LoVo (cell line): Measurements from ENCODE around the gene LRRC32.

Experiments used
- DNase-seq: peaks from one replicate; pipeline ENCODE4 v3.0.0-alpha.2; 2016; ENCODE audit warnings: low spot score

The LRRC32 gene

DNA sequence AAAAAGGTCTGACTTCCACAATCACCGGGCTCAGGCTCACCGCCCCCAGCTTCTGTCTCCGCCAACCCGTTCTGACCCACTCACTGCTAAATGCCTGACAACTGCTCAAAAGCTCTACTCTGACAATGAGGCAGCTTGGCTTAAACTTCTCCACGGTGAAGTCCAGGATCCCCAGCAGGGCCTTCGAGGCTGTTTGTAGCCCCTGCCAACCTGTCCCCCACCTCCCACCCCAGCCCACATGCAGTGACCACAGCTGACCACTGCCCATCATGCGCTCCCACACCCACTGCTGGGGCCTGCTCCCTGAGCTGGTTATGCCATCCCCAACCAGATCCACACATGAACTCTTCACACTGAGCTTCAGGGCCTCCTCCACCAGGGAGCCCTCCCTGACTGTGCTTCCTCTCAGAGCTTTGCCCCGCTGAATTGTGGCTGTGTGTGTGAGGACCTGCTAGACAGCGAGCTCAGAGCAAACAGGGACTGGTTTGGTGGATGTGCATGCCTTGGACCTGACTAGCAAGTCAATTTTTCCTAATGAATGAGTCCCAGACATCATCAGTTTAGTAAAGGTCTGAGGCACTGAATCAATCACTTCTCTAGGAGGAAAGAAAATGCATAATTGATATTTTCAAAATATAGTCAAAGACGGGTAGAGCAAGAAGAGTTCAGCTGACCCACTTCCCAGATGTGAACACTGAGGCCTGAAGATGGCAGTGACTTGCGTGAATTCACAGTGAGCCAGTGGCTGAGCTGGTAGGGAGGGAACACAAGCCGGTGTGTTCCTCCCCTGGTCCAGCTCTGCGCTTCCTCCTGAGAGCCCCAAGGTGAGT lies 7.7 kb downstream of the LRRC32 start:
- no peak for DNase-seq

- no peak for DNase-seq
Measured at GRCh38 chr11:76661834-76662434, 8.6 kb downstream of the LRRC32 start.

GRCh38 chr11:76661306-76661751 lies 9.2 kb downstream of the LRRC32 start:
- DNase-seq: no peak

GRCh38 chr11:76660533-76661305 lies 9.8 kb downstream of the LRRC32 start:
- DNase-seq: no peak

DNA sequence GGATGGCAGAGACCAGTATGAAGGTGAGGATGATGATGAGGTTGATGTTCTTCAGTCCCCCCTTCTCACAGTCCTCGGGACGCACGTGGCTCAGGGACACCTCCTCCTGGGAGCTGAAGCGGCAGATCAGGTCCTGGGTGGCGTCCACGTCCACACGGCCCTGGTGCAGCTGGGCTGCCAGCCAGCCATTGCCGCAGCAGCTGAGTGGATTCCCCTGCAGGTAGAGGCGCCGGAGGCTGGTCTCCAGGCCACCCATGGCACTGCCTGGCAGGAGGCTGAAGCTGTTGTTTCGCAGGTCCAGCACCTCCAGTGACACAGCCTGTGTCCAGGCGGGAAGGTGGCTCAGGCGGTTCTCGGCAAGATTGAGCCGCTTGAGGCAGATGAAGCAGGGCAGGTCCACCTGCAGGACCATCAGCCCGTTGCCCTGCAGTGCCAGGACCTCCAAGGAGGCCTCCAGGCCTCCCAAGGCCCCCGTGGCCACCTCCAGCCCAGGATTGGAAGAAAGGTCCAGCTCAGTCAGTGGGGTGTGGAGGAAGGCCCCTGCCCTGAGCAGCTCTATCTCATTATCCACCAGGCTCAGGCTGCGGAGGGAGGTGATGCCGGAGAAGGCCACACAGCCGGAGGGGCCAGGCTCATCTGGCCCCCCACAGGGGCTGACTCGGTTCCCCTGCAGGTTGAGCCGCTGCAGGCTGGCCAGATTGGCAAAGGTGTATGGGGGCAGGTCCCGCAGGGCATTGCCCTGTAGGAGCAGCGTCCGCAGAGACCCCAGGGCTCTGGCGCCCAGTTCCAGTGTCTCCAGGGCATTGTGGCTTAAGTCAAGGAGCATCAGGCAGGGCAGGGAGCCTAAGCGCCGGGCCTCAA lies 10.6 kb downstream of the LRRC32 start:
- DNase-seq: no peak

- DNase-seq: no peak
Measured at GRCh38 chr11:76658651-76659650, 11.6 kb downstream of the LRRC32 start.

GRCh38 chr11:76658231-76658630 lies 12.3 kb downstream of the LRRC32 start:
- DNase-seq: no peak

- DNase-seq: no peak
Measured at GRCh38 chr11:76657187-76658170, 13.1 kb downstream of the LRRC32 start.

DNA sequence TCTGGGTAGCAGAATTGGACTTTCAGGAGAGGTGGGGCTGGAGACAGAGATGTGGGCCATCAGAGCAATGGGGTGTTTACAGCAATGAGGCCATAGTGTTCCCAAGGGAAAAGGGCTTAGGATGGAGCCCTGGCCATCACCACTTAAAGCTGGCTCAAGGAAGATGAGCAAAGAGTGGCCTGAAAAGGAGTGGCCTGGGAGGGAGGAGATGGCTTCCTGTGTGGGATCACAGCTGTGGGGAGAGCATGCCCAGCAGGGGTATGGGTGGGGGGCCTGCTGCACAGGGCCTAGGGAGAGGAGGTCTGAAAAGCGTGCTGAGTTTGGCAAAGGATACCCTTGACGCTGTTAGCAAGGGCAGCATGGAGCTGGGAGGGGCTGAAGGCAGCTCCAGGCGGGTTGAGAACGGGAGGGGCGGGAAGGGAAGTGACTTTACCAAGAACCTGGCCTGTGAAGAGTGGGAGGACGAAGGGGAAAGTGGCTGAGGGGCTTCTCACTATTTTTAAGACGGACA lies 13.9 kb downstream of the LRRC32 start:
- DNase-seq: no peak

GRCh38 chr11:76656050-76656531 lies 14.5 kb downstream of the LRRC32 start:
- DNase-seq: no peak

DNA sequence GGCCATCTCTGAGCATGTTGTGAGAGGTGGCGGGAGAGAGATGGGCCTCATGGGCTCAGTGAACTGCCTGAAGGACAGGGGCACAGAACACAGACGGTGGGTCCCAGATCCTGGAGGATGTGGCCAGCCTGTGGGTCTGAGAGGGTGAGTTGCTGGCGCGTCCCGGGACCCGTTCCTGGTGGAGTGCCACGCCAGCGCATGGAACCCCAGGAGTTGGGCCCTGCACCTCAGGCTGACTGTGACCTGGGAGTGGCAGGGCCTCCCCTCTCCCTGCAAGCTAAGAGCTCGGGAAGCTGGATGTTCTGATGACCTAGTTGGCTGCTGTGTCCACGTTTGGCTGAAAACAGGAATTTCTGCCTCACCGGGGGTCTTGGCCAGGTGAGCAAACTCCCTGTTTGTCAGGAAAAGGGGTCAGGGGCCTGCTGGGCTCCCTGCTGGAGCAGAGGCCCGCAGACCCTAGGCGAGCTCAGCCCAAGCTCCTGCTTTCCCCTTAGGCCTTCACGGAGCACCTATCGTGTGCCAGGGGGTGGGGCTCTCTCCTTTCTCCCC lies 15.0 kb downstream of the LRRC32 start:
- no peak for DNase-seq

DNA sequence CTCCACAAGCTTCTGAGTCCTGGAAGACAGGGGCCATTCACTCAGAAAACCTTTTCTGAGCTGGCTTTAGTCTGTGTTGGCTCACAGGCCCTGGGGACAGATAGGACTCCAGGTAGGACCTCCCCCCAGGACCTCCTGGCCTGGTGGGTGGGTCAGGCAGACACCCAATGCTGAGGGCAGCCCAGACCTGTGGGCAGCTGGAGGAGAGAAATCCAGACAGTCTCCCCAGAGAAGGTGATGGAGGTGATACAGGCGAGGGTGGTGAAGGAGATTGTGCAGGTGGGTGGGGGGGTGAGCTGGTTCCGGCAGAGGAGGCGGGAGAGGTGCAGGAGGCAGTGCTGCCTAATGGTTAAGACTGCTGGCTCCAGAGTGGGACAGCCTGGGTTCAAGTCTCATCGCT lies 15.6 kb downstream of the LRRC32 start:
- DNase-seq: no peak

- no peak for DNase-seq
Measured at GRCh38 chr11:76654298-76654851, 16.2 kb downstream of the LRRC32 start.

DNA sequence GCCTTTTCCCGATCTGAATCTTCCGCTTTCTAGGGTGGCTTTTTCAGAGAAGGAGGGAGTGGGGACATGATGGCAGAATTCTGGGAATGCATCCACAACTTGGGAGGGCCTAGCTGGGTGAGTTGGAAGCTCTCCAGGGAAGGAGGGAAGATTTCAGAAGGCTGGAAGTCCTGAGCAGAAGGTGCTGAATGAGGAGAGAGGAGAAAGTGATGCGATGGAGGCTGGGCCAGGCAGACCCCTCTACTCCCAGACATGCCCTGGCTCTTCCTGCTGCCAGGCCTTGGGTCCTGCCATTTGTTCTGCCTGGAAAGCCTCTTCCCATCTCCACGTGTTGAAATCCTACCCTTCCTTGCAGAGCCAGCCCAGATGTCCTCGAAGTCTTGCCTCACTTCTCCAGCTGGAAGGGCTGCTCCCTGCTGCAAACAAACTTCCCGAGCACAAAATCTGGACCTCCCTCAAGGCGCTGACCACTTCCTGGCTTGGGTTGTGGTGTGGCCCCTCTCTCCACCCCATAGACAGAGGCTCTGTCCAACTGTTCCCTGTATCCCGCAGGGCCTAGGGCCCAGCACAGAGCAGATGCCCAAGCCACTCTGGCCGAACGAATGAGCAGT lies 16.8 kb downstream of the LRRC32 start:
- DNase-seq: no peak

GRCh38 chr11:76653012-76653673 lies 17.4 kb downstream of the LRRC32 start:
- no peak for DNase-seq

DNA sequence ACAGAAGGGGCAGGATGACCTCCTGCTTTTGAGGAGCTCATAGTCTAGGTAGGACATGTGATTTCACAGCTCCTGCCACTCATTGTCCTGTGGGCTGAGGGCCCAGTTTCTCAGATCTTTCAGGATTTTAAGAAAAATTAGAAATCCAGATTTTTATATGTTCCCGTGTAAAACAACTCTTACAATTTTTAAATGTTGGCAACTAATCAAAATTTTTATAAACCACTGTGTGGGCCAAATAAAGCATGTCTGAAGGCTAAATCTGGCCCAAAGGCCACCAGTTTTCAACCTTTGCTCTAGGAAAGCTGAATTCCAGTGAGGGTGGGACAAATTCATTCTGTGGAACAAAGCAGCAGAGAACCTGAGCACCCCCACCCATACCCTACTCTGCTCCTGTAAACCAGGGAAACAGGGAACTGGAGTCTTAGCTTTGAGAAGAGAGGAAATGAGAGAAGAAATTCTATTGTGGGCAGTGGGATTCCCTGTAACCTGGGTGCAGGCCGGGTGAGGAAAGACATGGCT lies 20.6 kb downstream of the LRRC32 start:
- DNase-seq: no peak

DNA sequence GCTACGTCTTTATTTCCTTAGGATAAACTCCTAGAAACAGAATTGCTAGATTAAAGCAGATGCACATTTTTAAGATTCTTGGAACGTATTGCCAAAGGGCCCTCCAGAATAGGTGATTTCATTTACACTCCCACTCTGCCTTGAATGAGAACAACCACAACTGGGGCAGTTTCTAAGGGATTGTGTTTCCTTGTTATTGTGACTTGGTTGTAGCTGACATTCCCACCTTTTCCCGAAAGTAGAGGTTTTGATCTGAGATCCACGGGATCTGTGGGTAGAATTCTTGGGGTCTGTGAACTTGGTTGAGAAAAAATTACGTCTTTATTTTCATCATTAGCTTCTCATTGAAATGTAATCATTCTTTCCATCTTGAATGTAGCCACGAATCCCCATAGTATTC lies 21.5 kb downstream of the LRRC32 start:
- no peak for DNase-seq
